Chondrocyte (in vitro differentiated cells): ENCODE data around the gene PPM1G. TPM values are rescaled to one million over a fixed set of nuclear protein-coding genes. Genes with fewer than 3 reads are reported as not detected.

ENCODE experiments used
- DNase-seq: peaks from one replicate; pipeline ENCODE4 v3.0.0; 2021; ENCODE audit warnings: mixed read lengths, low spot score
- H3K27ac Mint-ChIP-seq: one replicate; pipeline ENCODE4 v1.8.0; 2021; ENCODE audit warnings: mild to moderate bottlenecking, moderate library complexity, mixed read lengths; ENCODE audit not compliant: unreplicated experiment
- H3K27me3 Mint-ChIP-seq: 2 replicates; pipeline ENCODE4 v1.8.0; 2021; ENCODE audit warnings: low read depth, mixed read lengths
- H3K36me3 Mint-ChIP-seq: 2 replicates; pipeline ENCODE4 v1.8.0; 2021; ENCODE audit warnings: low read depth, mixed read lengths
- H3K4me1 Mint-ChIP-seq: 2 replicates; pipeline ENCODE4 v1.8.0; 2021; ENCODE audit warnings: low read depth, mild to moderate bottlenecking, mixed read lengths
- H3K4me3 Mint-ChIP-seq: one replicate; pipeline ENCODE4 v1.8.0; 2021; ENCODE audit warnings: mild to moderate bottlenecking, moderate library complexity, mixed read lengths; ENCODE audit not compliant: unreplicated experiment
- H3K9me3 Mint-ChIP-seq: 2 replicates; pipeline ENCODE4 v1.8.0; 2021; ENCODE audit warnings: low read depth, mixed read lengths
- CTCF ChIP-seq: fragments of 200-600 bp; sonication (generic); IDR thresholded peaks from 2 replicates; pipeline ENCODE4 v1.5.0; 2021; ENCODE audit warnings: antibody characterized with exemption, mild to moderate bottlenecking, moderate library complexity
- total RNA-seq: library from RNA; stranded (reverse); gene quantifications from 3 replicates; pipeline ENCODE4 v1.2.1, GENCODE V29; 2021

PPM1G gene
- total RNA-seq, 1 donor from 2014 or later = 55.7 TPM

GRCh38 chr2:27412419-27413152, 3.2 kb upstream of the PPM1G start:
- Mint-ChIP-seq H3K9me3 (no peaks in the 10 kb centered on the region), H3K4me3 (no peak overlapping the region), H3K36me3 (no peaks in the 10 kb centered on the region), H3K27ac (no peak overlapping the region), H3K4me1 (peaks cover 15% of the 10 kb centered on the region), H3K27me3 (no peaks in the 10 kb centered on the region)
- DNase-seq = no peak
- TF ChIP-seq CTCF = no peak

- Mint-ChIP-seq H3K4me3 (peak overlapping the region; percentile 85), H3K4me1 (peaks cover 22% of the 10 kb centered on the region), H3K27ac (peak overlapping the region; percentile 87), H3K9me3 (no peaks in the 10 kb centered on the region), H3K27me3 (no peaks in the 10 kb centered on the region), H3K36me3 (no peaks in the 10 kb centered on the region)
- DNase-seq = no peak
- no peak for TF ChIP-seq CTCF
These were observed 630 bp downstream of the PPM1G start for GRCh38 chr2:27408601-27409320.

GRCh38 chr2:27407798-27408491, 1.4 kb downstream of the PPM1G start:
- no peaks in the 10 kb centered on the region for H3K27me3 Mint-ChIP-seq
- H3K27ac Mint-ChIP-seq = peak overlapping the region; percentile 87
- TF ChIP-seq CTCF = peak; percentile 83

GRCh38 chr2:27400348-27401135, 8.8 kb downstream of the PPM1G start:
- H3K4me1 Mint-ChIP-seq = peaks cover 10% of the 10 kb centered on the region
- H3K4me3 Mint-ChIP-seq = no peak overlapping the region
- H3K36me3 Mint-ChIP-seq = no peaks in the 10 kb centered on the region
- no peaks in the 10 kb centered on the region for H3K9me3 Mint-ChIP-seq
- TF ChIP-seq CTCF = no peak
- H3K27ac Mint-ChIP-seq = peak overlapping the region; percentile 64
- H3K27me3 Mint-ChIP-seq = no peaks in the 10 kb centered on the region
- DNase-seq = no peak

More at GRCh38 chr2:27407798-27408491, 1.4 kb downstream of the PPM1G start:
- no peaks in the 10 kb centered on the region for H3K36me3 Mint-ChIP-seq
- DNase-seq = no peak
- H3K4me1 Mint-ChIP-seq = peaks cover 22% of the 10 kb centered on the region
- no peaks in the 10 kb centered on the region for H3K9me3 Mint-ChIP-seq
- peak overlapping the region; percentile 85 for H3K4me3 Mint-ChIP-seq
